GM21576 (cell line): ENCODE results near the gene ALDH1A3.

Experiments
- ATAC-seq: cut with Tn5 transposase; IDR thresholded peaks from one replicate; pipeline ENCODE4 v1.9.1; 2021; ENCODE audit warnings: mild to moderate bottlenecking, moderate library complexity; ENCODE audit not compliant: unreplicated experiment

The ALDH1A3 gene

GRCh38 chr15:100880897-100881242 lies 1.2 kb downstream of the ALDH1A3 start:
- no peak for ATAC-seq

DNA sequence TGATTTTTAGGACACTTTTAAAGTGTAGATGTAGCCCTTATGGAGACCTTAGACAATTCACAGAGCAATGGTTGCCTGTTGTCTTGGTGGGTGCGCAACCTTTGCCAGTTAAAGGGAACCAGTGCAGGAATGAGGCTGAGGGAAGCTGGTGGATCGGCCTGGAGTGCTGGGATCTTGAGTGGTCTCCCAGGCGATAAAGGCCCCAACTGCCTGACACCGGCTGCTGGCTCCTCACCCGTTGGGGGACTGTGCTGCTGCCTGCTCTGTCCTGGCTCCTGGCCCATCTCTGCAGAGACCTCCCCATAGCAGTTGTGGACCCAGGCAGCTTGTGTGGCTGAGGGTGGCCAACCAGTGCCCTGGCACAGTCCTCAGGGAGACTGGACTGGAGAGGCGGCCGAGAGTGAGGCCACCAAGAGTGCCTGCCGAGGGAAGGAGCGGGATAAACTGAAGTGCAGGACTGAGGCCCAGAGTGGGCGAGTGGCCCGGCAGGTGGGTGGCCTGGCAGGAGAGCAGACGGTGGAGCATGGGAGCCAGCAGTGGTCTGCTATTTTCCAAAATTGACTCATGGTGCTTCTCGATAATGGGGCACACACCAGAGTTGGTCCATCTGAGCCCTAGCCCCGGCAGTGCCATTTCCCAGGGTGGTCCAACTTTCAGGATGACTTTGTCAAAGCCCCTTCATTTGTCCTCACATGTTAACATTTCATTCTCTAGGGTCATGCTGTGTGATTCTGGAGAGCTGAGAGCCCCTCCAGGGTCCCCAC lies 2.1 kb downstream of the ALDH1A3 start:
- no peak for ATAC-seq

DNA sequence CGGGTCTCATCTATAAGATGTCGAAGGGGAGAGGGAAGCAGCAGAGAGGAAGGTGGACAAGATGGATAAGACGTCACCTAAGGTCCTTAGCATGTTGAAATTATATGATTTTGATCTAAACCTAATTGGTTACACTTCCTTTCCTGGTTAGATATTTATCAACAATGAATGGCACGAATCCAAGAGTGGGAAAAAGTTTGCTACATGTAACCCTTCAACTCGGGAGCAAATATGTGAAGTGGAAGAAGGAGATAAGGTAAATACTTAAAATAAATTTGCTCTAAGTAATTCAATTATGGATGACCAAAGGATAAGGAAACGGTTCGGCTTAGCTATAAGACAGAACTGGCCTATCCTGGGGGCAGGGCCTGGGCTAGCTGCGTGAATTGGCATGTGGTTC lies 5.5 kb downstream of the ALDH1A3 start:
- ATAC-seq = no peak

- no peak for ATAC-seq
These were observed 6.2 kb downstream of the ALDH1A3 start for GRCh38 chr15:100885811-100886210.

DNA sequence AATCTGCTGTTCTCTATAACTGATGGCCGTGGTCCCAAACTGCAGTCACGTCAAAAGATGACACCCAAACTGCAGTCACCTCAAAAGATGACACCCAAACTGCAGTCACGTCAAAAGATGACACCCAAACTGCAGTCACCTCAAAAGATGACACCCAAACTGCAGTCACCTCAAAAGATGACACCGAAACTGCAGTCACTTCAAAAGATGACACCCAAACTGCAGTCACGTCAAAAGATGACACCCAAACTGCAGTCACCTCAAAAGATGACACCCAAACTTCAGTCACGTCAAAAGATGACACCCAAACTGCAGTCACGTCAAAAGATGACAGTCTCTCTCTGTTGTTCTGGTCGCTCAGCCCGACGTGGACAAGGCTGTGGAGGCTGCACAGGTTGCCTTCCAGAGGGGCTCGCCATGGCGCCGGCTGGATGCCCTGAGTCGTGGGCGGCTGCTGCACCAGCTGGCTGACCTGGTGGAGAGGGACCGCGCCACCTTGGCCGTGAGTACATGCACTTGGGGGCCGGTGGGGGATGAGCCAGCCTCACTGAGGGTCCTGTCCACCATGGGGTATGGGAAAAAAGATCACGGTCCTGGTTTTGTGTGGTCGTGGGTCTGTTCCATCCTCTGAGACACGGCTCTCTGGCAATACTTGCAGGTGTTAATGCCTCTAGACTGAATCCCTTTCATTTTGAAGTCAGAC lies 7.7 kb downstream of the ALDH1A3 start:
- no peak for ATAC-seq

DNA sequence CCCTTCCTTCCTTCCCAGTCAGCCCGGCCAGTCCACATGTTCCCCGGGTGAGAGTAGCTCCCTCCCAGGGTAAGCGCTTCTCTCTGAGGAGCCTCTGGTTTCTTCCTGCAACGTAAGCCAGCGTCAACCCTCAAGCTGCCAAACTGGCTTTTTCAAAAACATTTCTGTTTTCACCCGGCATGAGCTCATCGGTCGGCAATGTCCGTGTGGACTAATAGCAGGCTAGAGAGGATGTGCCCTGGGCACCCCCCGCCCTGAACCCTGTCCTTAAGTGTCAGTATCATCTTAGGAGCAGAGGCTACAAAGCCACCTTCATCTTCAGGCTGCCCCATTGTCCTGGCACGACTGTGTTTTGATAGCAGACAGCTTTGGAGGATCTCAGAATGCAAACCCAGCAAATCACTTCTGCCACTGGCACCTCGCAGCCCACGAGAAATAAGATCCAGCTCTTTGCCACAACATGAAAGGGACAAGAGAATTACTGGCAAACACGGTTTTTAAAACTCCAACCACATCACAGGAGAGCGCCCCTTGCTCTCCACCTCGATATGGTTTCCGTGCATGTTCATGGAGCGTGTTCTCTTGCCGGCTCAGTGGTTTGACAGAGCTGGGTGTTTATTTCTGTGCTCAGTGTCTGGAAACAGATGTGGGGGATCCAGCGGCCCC lies 9.9 kb downstream of the ALDH1A3 start:
- ATAC-seq = no peak

- ATAC-seq = no peak
These were observed 10.6 kb downstream of the ALDH1A3 start for GRCh38 chr15:100890051-100890720.

- ATAC-seq = no peak
These were observed 11.2 kb downstream of the ALDH1A3 start for GRCh38 chr15:100890850-100891249.

GRCh38 chr15:100891307-100892012 lies 11.8 kb downstream of the ALDH1A3 start:
- no peak for ATAC-seq

- no peak for ATAC-seq
These were observed 12.4 kb downstream of the ALDH1A3 start for GRCh38 chr15:100892013-100892355.

- ATAC-seq = no peak
These were observed 13.8 kb downstream of the ALDH1A3 start for GRCh38 chr15:100893261-100893963.

GRCh38 chr15:100893964-100894295 lies 14.3 kb downstream of the ALDH1A3 start:
- no peak for ATAC-seq

- no peak for ATAC-seq
These were observed 16.1 kb downstream of the ALDH1A3 start for GRCh38 chr15:100895721-100896120.

DNA sequence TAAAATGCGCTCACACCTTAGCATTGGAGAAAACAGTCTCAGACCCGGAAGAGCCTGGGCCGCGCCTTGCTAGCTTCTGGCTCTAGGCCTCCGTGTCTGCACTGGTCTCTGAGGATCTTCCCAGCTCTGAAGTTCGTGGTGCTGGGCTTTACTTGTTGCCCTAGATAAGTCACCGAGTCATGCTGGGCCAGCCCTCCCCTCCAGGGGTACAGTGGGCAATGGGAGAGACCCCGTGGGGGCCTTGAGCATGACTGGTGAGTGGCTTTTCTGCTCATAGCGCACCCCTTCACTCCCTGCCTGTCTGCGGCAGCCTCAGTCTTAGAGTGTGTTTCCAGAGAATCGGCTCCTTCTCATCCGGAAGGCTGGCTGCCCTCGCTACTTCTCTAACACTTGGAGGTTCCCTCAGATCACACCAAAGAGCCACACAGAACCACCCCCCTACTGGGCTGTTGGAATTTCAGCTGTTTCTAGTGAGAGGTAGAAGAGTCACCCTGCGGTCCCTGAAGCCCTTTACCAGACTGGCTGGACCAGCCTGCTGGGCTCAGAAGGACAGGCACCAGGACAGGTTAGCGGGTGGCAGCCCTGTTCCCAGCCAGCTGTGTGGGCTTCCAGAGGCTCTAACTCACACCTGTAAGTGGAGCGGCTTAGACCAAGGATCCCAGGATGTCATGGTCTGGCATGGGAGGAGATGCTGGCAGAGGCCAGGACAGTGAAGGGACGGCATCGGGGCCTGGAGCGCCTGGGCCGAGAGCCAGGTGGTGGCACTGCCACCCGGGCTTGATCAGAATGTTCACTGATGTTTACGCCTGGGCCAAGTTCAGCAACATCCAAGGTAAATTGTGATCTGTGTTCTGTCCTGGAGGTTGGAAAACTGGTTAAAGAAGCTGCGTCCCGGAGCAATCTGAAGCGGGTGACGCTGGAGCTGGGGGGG lies 17.9 kb downstream of the ALDH1A3 start:
- ATAC-seq = no peak

DNA sequence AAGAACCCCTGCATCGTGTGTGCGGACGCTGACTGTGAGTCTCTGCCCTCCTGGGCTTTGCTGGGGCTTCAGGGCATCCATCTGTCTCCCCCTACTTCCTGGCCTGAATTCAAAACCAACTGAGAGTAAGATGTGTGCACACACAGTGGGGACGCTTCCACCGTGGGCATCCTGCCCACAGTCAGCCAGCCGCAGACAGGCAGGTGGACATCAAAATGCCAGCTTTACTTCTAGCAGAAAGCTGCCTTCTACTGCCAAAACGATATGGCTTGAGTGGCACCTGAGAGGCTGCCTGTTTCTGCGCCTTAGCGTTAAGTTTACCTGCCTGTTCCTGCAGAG lies 18.5 kb downstream of the ALDH1A3 start:
- no peak for ATAC-seq

GRCh38 chr15:100898661-100899462 lies 19.2 kb downstream of the ALDH1A3 start:
- ATAC-seq = no peak

DNA sequence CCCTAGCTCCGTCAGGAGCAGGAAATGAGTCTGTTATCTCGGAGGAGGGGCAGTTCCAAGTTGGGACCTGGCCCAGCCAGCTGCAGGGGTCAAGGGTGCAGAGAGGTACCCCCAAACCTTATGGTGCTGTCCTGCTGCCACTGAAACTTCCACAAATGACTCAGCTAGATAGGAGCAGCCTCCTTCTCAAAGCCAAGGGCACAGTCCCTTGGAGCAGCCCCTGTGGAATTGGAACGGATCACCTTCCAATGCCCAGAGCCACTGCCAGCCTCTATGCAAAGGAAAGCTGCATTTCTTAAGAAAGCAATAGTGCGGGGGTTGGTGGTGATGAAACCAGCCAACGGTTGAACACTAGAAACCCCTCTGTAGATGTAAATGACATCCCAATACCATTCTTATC lies 20.0 kb downstream of the ALDH1A3 start:
- no peak for ATAC-seq

DNA sequence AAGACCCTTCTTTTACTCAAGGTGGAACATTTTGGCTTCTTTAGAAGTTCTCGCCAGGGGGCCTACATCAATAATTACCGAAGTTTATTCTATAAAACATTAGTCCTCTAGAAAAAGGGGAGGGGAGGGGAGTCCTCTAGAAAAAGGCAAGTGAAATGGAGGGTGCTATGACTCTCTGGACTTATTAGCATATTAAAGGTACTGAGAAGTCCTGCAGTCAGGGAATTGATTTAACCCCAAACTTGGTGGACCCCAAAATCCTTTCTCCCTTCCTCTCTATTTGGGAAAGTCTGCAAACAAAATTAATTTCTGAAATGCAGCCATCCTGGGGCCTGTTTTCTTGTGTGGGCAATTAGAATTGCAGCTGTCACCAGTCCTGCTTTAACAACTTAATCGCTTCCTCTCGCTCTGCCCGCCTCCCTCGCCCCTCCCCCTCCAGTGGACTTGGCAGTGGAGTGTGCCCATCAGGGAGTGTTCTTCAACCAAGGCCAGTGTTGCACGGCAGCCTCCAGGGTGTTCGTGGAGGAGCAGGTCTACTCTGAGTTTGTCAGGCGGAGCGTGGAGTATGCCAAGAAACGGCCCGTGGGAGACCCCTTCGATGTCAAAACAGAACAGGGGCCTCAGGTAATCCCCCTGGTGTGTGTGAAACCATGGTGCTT lies 20.6 kb downstream of the ALDH1A3 start:
- no peak for ATAC-seq
